Activated T-helper 17 cell treated with anti-CD3 and anti-CD28 coated beads, Interleukin-2, amount 50 U/mL, for 72 hours (primary cell): Measurements from ENCODE around the gene RRAGA. TPM values are rescaled to one million over a fixed set of nuclear protein-coding genes. Genes with fewer than 3 reads are reported as not detected.
"Not testable (repeated sequence)": the region's sequence is repeated elsewhere in the genome, so short reads cannot be mapped to it uniquely, and the experiment has no call there.

Experiments used
- ATAC-seq: fragments of 150-1000 bp; cut with Tn5 transposase; replicated peaks from 2 replicates; pipeline ENCODE4 v1.10.0; 2021; ENCODE audit warnings: mild to moderate bottlenecking, moderate library complexity
- H3K27ac Mint-ChIP-seq: one replicate; pipeline ENCODE4 v1.8.0; 2022; ENCODE audit warnings: mixed read lengths
- H3K27me3 Mint-ChIP-seq: one replicate; pipeline ENCODE4 v1.8.0; 2022; ENCODE audit warnings: mixed read lengths
- H3K36me3 Mint-ChIP-seq: one replicate; pipeline ENCODE4 v1.8.0; 2022; ENCODE audit warnings: low read depth, mild to moderate bottlenecking, mixed read lengths
- H3K4me1 Mint-ChIP-seq: one replicate; pipeline ENCODE4 v1.8.0; 2022; ENCODE audit warnings: mixed read lengths
- H3K4me3 Mint-ChIP-seq: one replicate; pipeline ENCODE4 v1.8.0; 2022; ENCODE audit warnings: mild to moderate bottlenecking, mixed read lengths
- H3K9me3 Mint-ChIP-seq: one replicate; pipeline ENCODE4 v1.8.0; 2022; ENCODE audit warnings: mixed read lengths
- total RNA-seq, 2 donors: library from RNA; stranded (reverse); gene quantifications; one replicate each; pipeline ENCODE4 v1.2.3, GENCODE V29; 2022

The RRAGA gene
- total RNA-seq, 2 donors from 2014 or later: 64.0 to 66.0 TPM

GRCh38 chr9:19036611-19037010, 12.6 kb upstream of the RRAGA start:
- H3K27ac Mint-ChIP-seq: no peak overlapping the region
- peaks cover 3% of the 10 kb centered on the region for H3K27me3 Mint-ChIP-seq
- no peaks in the 10 kb centered on the region for H3K36me3 Mint-ChIP-seq
- no peaks in the 10 kb centered on the region for H3K4me1 Mint-ChIP-seq
- H3K4me3 Mint-ChIP-seq: no peak overlapping the region
- H3K9me3 Mint-ChIP-seq: no peaks in the 10 kb centered on the region
- ATAC-seq: no peak

- Mint-ChIP-seq H3K9me3 (no peaks in the 10 kb centered on the region), H3K4me1 (peaks cover 5% of the 10 kb centered on the region), H3K27me3 (no peaks in the 10 kb centered on the region), H3K27ac (peak overlapping the region; percentile 99), H3K4me3 (peak overlapping the region; percentile 93), H3K36me3 (peaks cover 49% of the 10 kb centered on the region)
- peak; percentile 6 for ATAC-seq
Measured at GRCh38 chr9:19049917-19050636, 850 bp downstream of the RRAGA start.

GRCh38 chr9:19050637-19051591, 1.7 kb downstream of the RRAGA start:
- H3K27ac Mint-ChIP-seq: peak overlapping the region; percentile 99
- peak overlapping the region; percentile 93 for H3K4me3 Mint-ChIP-seq
- no peaks in the 10 kb centered on the region for H3K9me3 Mint-ChIP-seq
- ATAC-seq: no peak
- H3K27me3 Mint-ChIP-seq: no peaks in the 10 kb centered on the region
- H3K4me1 Mint-ChIP-seq: peaks cover 5% of the 10 kb centered on the region
- H3K36me3 Mint-ChIP-seq: peaks cover 57% of the 10 kb centered on the region

GRCh38 chr9:19057033-19057432, 7.8 kb downstream of the RRAGA start:
- no peak for ATAC-seq
- H3K27ac Mint-ChIP-seq: peak overlapping the region; percentile 22

GRCh38 chr9:19074229-19074628, 25.0 kb downstream of the RRAGA start:
- H3K4me1 Mint-ChIP-seq: peaks cover 10% of the 10 kb centered on the region
- H3K27ac Mint-ChIP-seq: peak overlapping the region; percentile 40
- no peak overlapping the region for H3K4me3 Mint-ChIP-seq
- H3K27me3 Mint-ChIP-seq: no peaks in the 10 kb centered on the region
- ATAC-seq: no peak
- no peaks in the 10 kb centered on the region for H3K9me3 Mint-ChIP-seq
- H3K36me3 Mint-ChIP-seq: peaks cover 96% of the 10 kb centered on the region

More at GRCh38 chr9:19057033-19057432, 7.8 kb downstream of the RRAGA start:
- Mint-ChIP-seq H3K36me3 (peaks cover 86% of the 10 kb centered on the region), H3K4me1 (no peaks in the 10 kb centered on the region), H3K9me3 (no peaks in the 10 kb centered on the region), H3K27me3 (no peaks in the 10 kb centered on the region), H3K4me3 (no peak overlapping the region)

GRCh38 chr9:19074836-19075235, 25.6 kb downstream of the RRAGA start:
- Mint-ChIP-seq H3K4me1 (peaks cover 10% of the 10 kb centered on the region), H3K27ac (peak overlapping the region; percentile 40), H3K27me3 (no peaks in the 10 kb centered on the region), H3K9me3 (no peaks in the 10 kb centered on the region), H3K36me3 (peaks cover 96% of the 10 kb centered on the region), H3K4me3 (no peak overlapping the region)
- ATAC-seq: no peak

- H3K27ac Mint-ChIP-seq: peak overlapping the region; percentile 11
- peaks cover 100% of the 10 kb centered on the region for H3K36me3 Mint-ChIP-seq
- peak; percentile 79 for ATAC-seq
- H3K9me3 Mint-ChIP-seq: no peaks in the 10 kb centered on the region
- no peak overlapping the region for H3K4me3 Mint-ChIP-seq
- no peaks in the 10 kb centered on the region for H3K4me1 Mint-ChIP-seq
- no peaks in the 10 kb centered on the region for H3K27me3 Mint-ChIP-seq
Measured at GRCh38 chr9:19085295-19085694, 36.1 kb downstream of the RRAGA start.

- Mint-ChIP-seq H3K27ac (no peak overlapping the region), H3K4me1 (no peaks in the 10 kb centered on the region), H3K4me3 (no peak overlapping the region), H3K9me3 (no peaks in the 10 kb centered on the region), H3K27me3 (no peaks in the 10 kb centered on the region), H3K36me3 (peaks cover 100% of the 10 kb centered on the region)
- no peak for ATAC-seq
Measured at GRCh38 chr9:19087106-19088000, 38.1 kb downstream of the RRAGA start.

GRCh38 chr9:19097431-19097830, 48.2 kb downstream of the RRAGA start:
- H3K9me3 Mint-ChIP-seq, H3K4me1 Mint-ChIP-seq, H3K27me3 Mint-ChIP-seq, ATAC-seq: not testable (repeated sequence)
- Mint-ChIP-seq H3K36me3 (peaks cover 89% of the 10 kb centered on the region), H3K27ac (peak overlapping the region; percentile 51), H3K4me3 (peak overlapping the region; percentile 58)

Other genes with a start within 250 kb of the RRAGA start
- gene SAXO1, start 16.2 kb upstream of the RRAGA start, total RNA-seq: under 1 TPM in 1 of 2 donors, not detected in 1; 0.37 TPM
- 10 to 100 TPM; 27.8 to 38.0 TPM for gene HAUS6, start 53.5 kb downstream of the RRAGA start, total RNA-seq
- gene PLIN2, start 78.1 kb downstream of the RRAGA start, total RNA-seq: 100 to 1,000 TPM; 114 to 136 TPM
- gene DENND4C, start 181.3 kb downstream of the RRAGA start, total RNA-seq: 10 to 100 TPM; 18.1 to 22.6 TPM